ENCODE measurements around the gene TFEC.

DNA sequence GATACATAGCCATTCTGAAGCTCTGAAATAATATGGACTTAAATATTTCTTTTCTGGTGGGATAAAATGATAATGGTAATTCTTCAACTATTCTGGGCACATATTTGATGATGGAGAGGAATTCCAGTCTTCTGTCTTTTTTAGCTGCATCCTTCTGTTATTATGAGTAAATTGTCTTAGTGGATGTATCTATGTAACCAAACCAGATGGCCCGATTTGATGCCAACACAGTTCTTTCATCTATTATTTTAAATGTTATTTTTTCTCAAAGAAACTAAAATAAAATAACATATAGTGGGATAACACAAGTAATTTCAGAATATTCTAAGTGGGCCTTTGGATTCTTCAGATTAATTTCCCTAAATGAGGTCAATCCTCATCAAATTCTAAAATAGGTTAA is 110.2 kb downstream of the TFEC start:
- TF ChIP-seq, protein P1, sequence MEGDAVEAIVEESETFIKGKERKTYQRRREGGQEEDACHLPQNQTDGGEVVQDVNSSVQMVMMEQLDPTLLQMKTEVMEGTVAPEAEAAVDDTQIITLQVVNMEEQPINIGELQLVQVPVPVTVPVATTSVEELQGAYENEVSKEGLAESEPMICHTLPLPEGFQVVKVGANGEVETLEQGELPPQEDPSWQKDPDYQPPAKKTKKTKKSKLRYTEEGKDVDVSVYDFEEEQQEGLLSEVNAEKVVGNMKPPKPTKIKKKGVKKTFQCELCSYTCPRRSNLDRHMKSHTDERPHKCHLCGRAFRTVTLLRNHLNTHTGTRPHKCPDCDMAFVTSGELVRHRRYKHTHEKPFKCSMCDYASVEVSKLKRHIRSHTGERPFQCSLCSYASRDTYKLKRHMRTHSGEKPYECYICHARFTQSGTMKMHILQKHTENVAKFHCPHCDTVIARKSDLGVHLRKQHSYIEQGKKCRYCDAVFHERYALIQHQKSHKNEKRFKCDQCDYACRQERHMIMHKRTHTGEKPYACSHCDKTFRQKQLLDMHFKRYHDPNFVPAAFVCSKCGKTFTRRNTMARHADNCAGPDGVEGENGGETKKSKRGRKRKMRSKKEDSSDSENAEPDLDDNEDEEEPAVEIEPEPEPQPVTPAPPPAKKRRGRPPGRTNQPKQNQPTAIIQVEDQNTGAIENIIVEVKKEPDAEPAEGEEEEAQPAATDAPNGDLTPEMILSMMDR (conservative IDR thresholded peaks at IDR 0.05 in 1 of 2, IDR thresholded peaks at IDR 0.05 in 1 of 2; ENCODE audit: extremely low read depth in 1 of 2, insufficient read depth in 1 of 2, low read depth in 1 of 2, low read length in 2 of 2): no peak
- no peak for TF ChIP-seq EZH2 (IDR thresholded peaks at IDR 0.05; ENCODE audit: borderline replicate concordance, low read length)

All from mammary epithelial cell (primary cell).